K562 (cell line): Measurements from ENCODE around the gene HEG1. TPM values are rescaled to one million over a fixed set of nuclear protein-coding genes. Genes with fewer than 3 reads are reported as not detected.

ENCODE experiments used
- ATAC-seq: fragments of 200-7000 bp; cut with Tn5 transposase; 3 replicates; pipeline ENCODE4 v1.9.1; 2020; ENCODE audit warnings: moderate library complexity
- BruUV-seq: library from RNA; stranded (reverse); fragments of 400-500 nt; replicated peaks from 2 replicates; lab custom pipeline; 2021; lab: Mats Ljungman, UMichigan
- CTCF ChIA-PET: fragments of 300-600 bp; formaldehyde crosslinking; extraction: SDS; loops from one replicate; lab custom pipeline; 2021; ENCODE audit warnings: low intra/inter-chr PET ratio; lab: Yijun Ruan, JAX
- POLR2A ChIA-PET: fragments of 300-600, 350-650 bp; sonication (Branson Sonifier 250); formaldehyde crosslinking; extraction: SDS; loops from one replicate; lab custom pipeline; 2021; ENCODE audit warnings: antibody characterized with exemption, inconsistent platforms; lab: Yijun Ruan, JAX
- DNase-seq, 4 experiments: peaks; one replicate each; pipeline versions ENCODE4 v3.0.0 to v3.0.0-alpha.2; 2011 to 2018; ENCODE audit warnings: low spot score in 3 of 4, mixed read lengths in 3 of 4; ENCODE audit errors: extremely low read depth in 1 of 4
- FAIRE-seq: peaks from 2 replicates; lab custom pipeline; 2011; peaks lifted over from hg19 to GRCh38; lab: Jason Lieb, UNC
- H2AFZ ChIP-seq: 2 replicates; pipeline ENCODE4 v1.6.0; 2011; ENCODE audit warnings: low read depth, low read length, control low read depth, inconsistent platforms
- H3K27ac ChIP-seq: fragments of 200-600 bp; 3 replicates; pipeline ENCODE4 v1.8.0; 2011; ENCODE audit warnings: low read depth, mild to moderate bottlenecking, control low read depth, inconsistent platforms, low read length, moderate library complexity, mixed read lengths; ENCODE audit errors: extremely low read depth
- H3K27me3 ChIP-seq, 2 experiments: fragments of 300-600 bp in 1 of 2; 2 replicates in 1 of 2; 3 replicates in 1 of 2; pipeline versions ENCODE4 v1.6.0 to v1.8.0; 2011; ENCODE audit warnings: inconsistent platforms in 2 of 2, low read length in 2 of 2, mild to moderate bottlenecking in 1 of 2, mixed read lengths in 1 of 2, moderate library complexity in 1 of 2; ENCODE audit not compliant: control insufficient read depth in 2 of 2, insufficient read depth in 2 of 2
- H3K36me3 ChIP-seq: fragments of 300-600 bp; 3 replicates; pipeline ENCODE4 v1.8.0; 2011; ENCODE audit warnings: mild to moderate bottlenecking, low read length, inconsistent platforms; ENCODE audit not compliant: control insufficient read depth, insufficient read depth
- H3K4me1 ChIP-seq, 2 experiments: fragments of 200-600 bp in 1 of 2; replicated peaks in 1 of 2; 2 replicates in 1 of 2; 3 replicates in 1 of 2; pipeline versions ENCODE4 v1.5.1 to v1.8.0; 2011; ENCODE audit warnings: inconsistent platforms in 2 of 2, low read length in 2 of 2, mild to moderate bottlenecking in 1 of 2, mixed read lengths in 1 of 2, moderate library complexity in 1 of 2; ENCODE audit not compliant: control insufficient read depth in 2 of 2, insufficient read depth in 2 of 2
- H3K4me2 ChIP-seq: 2 replicates; pipeline ENCODE4 v1.6.1; 2011; ENCODE audit warnings: low read length, control low read depth, inconsistent platforms, mixed read lengths; ENCODE audit not compliant: insufficient read depth
- H3K4me3 ChIP-seq: fragments of 200-600 bp; sonication (generic), shearing (Covaris generic); 2 replicates; pipeline ENCODE4 v1.5.1; 2016; ENCODE audit warnings: control low read depth, inconsistent platforms
- H3K79me2 ChIP-seq: fragments of 200-600 bp; 3 replicates; pipeline ENCODE4 v1.8.0; 2011; ENCODE audit warnings: low read length, inconsistent platforms; ENCODE audit not compliant: control insufficient read depth, insufficient read depth
- H3K9ac ChIP-seq, 2 experiments: 2 replicates each; pipeline versions ENCODE4 v1.6.0 to v1.6.1; 2011; ENCODE audit warnings: low read depth in 2 of 2, low read length in 2 of 2, control low read depth in 1 of 2, inconsistent platforms in 1 of 2, mild to moderate bottlenecking in 1 of 2, mixed read lengths in 1 of 2; ENCODE audit not compliant: insufficient read depth in 1 of 2
- H3K9me1 ChIP-seq: one replicate; pipeline ENCODE4 v1.6.0; 2011; ENCODE audit warnings: inconsistent platforms, mild to moderate bottlenecking, low read length, moderate library complexity; ENCODE audit not compliant: control insufficient read depth, insufficient read depth
- H3K9me3 ChIP-seq: replicated peaks from 2 replicates; pipeline ENCODE4 v1.5.1; 2011; ENCODE audit warnings: low read depth, low read length, inconsistent platforms; ENCODE audit not compliant: control insufficient read depth, insufficient read depth
- H4K20me1 ChIP-seq: replicated peaks from 2 replicates; pipeline ENCODE4 v1.6.1; 2011; ENCODE audit warnings: low read length, inconsistent platforms, mixed read lengths; ENCODE audit not compliant: control insufficient read depth, insufficient read depth
- CTBP1 ChIP-seq: fragments of 450-650 bp; IDR thresholded peaks from 2 replicates; pipeline ENCODE4 v1.6.1; 2016; ENCODE audit warnings: borderline replicate concordance
- POLR3A ChIP-seq: IDR thresholded peaks from 2 replicates; pipeline ENCODE4 v1.6.1; 2011; ENCODE audit warnings: borderline replicate concordance, mild to moderate bottlenecking, moderate library complexity; ENCODE audit not compliant: insufficient read length, insufficient read depth; ENCODE audit errors: extremely low read depth
- ZBED1 ChIP-seq: IDR thresholded peaks from 2 replicates; pipeline ENCODE4 v1.6.1; 2014
- ZNF224 ChIP-seq: sonication (generic); formaldehyde crosslinking; IDR thresholded peaks from 2 replicates; pipeline ENCODE4 v1.8.0; 2022; ENCODE audit warnings: mild to moderate bottlenecking, missing genetic modification reagents
- WGBS: fragments of 100-300 bp; shearing (Covaris generic); methylation state at CpG from one replicate; pipeline ENCODE4 v1.1.6; 2016; ENCODE audit warnings: low coverage, mixed read lengths; ENCODE audit not compliant: insufficient coverage; ENCODE audit errors: missing lambda C conversion rate; 5-methylcytosine and 5-hydroxymethylcytosine counted together
- in situ Hi-C: fragments of 300-500 bp; cut with MboI; formaldehyde crosslinking; loops from 4 replicates; pipeline ENCODE4 v1.15.0; 2018; ENCODE audit warnings: inconsistent platforms, mixed read lengths
- intact Hi-C: fragments of 100-400 bp; cut with micrococcal nuclease; formaldehyde crosslinking; loops from 2 replicates; pipeline ENCODE4 v1.14.2; 2022
- polyA plus RNA-seq, 8 experiments: library from polyadenylated mRNA; depleted of rRNA in 4 of 8; stranded (reverse) in 5 of 8; unstranded in 3 of 8; fragments of >200 nt; fragmentation: Nextera tagmentation in 2 of 8; fragmentation: Illumina TruSeq in 1 of 8; extraction: Ambion mirVana in 2 of 8; extraction: Trizol in 1 of 8; gene quantifications; 2 replicates each; pipeline versions ENCODE4 v1.2.1 to v1.2.3, GENCODE V29; 2011 to 2014; ENCODE audit warnings: inconsistent platforms in 1 of 8, missing spikeins in 1 of 8
- total RNA-seq, 7 experiments: library from RNA; depleted of rRNA in 6 of 7; stranded (reverse); fragments of >200 nt in 6 of 7; fragmentation: Illumina TruSeq in 2 of 7; extraction: Trizol in 2 of 7; gene quantifications; 2 replicates each; pipeline versions ENCODE4 v1.2.1 to v1.2.3, GENCODE V29; 2011 to 2021; ENCODE audit warnings: low replicate concordance in 1 of 7
- TF ChIP-seq, protein P1 (sequence below): fragments of 450-650 bp; IDR thresholded peaks from 2 replicates; pipeline ENCODE4 v1.7.1; 2018; ENCODE audit warnings: mild to moderate bottlenecking, low read depth; ENCODE audit not compliant: partially characterized antibody
- TF ChIP-seq, protein P2 (sequence below): fragments of 450-650 bp; IDR thresholded peaks from 2 replicates; pipeline ENCODE4 v1.6.1; 2016; ENCODE audit warnings: mild to moderate bottlenecking
- TF ChIP-seq, protein P3 (sequence below): sonication (generic); formaldehyde crosslinking; IDR thresholded peaks from 2 replicates; pipeline ENCODE4 v1.8.0; 2022; ENCODE audit warnings: missing genetic modification reagents, mild to moderate bottlenecking, moderate library complexity, borderline replicate concordance
- TF ChIP-seq, protein P4 (sequence below): fragments of 150-350 bp; conservative IDR thresholded peaks from 2 replicates; pipeline ENCODE4 v1.6.1; 2014; ENCODE audit warnings: low read length
- TF ChIP-seq, protein P5 (sequence below), 2 experiments: fragments of 450-650 bp in 1 of 2; sonication (generic) in 1 of 2; formaldehyde crosslinking in 1 of 2; IDR thresholded peaks in 1 of 2; conservative IDR thresholded peaks in 1 of 2; 2 replicates each; pipeline versions ENCODE4 v1.6.1 to v1.8.1; 2016 to 2023; ENCODE audit warnings: mild to moderate bottlenecking in 2 of 2, moderate library complexity in 2 of 2, inconsistent platforms in 1 of 2, missing genetic modification reagents in 1 of 2

The HEG1 gene
- total and polyA plus RNA-seq, 9 of the 15 experiments (the other 6 are each of a cell fraction or from before 2014, with no cell fraction given), result 0.24 TPM; not detected in 8

DNA sequence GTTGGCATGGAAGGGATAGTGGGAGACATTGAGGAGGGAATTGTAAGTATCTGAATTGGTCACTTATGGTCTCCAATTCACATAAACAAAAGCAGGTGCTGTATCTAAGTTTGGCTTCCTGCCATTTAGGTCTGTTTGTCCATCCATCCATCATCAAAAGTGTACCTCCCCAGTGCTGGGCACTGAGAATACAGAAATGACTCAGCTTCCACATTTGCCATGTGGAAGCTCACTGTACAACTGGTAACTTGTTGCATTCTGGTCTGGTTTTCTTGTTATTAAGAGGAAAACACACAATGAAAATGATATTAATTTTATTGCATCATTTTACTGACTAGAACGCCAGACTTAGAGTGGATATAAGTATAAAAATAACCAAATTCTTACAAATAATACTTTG, 90.4 kb downstream of the HEG1 start:
- H3K9ac ChIP-seq, result no peak overlapping the region
- H4K20me1 ChIP-seq, result no peaks in the 10 kb centered on the region
- H3K36me3 ChIP-seq, result no peaks in the 10 kb centered on the region
- no peak for DNase-seq
- CTCF ChIA-PET, result interaction anchor here (0.5 kb wide), 1 partner anchor 308 kb away, joined by 3 read pairs; no protein-coding TSS in a partner anchor
- no peak overlapping the region for H2AFZ ChIP-seq
- intact Hi-C loops, result no loop called here
- no TSS peak for BruUV-seq
- TF ChIP-seq, protein P1, sequence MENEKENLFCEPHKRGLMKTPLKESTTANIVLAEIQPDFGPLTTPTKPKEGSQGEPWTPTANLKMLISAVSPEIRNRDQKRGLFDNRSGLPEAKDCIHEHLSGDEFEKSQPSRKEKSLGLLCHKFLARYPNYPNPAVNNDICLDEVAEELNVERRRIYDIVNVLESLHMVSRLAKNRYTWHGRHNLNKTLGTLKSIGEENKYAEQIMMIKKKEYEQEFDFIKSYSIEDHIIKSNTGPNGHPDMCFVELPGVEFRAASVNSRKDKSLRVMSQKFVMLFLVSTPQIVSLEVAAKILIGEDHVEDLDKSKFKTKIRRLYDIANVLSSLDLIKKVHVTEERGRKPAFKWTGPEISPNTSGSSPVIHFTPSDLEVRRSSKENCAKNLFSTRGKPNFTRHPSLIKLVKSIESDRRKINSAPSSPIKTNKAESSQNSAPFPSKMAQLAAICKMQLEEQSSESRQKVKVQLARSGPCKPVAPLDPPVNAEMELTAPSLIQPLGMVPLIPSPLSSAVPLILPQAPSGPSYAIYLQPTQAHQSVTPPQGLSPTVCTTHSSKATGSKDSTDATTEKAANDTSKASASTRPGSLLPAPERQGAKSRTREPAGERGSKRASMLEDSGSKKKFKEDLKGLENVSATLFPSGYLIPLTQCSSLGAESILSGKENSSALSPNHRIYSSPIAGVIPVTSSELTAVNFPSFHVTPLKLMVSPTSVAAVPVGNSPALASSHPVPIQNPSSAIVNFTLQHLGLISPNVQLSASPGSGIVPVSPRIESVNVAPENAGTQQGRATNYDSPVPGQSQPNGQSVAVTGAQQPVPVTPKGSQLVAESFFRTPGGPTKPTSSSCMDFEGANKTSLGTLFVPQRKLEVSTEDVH, result no peak
- TF ChIP-seq, protein P2, sequence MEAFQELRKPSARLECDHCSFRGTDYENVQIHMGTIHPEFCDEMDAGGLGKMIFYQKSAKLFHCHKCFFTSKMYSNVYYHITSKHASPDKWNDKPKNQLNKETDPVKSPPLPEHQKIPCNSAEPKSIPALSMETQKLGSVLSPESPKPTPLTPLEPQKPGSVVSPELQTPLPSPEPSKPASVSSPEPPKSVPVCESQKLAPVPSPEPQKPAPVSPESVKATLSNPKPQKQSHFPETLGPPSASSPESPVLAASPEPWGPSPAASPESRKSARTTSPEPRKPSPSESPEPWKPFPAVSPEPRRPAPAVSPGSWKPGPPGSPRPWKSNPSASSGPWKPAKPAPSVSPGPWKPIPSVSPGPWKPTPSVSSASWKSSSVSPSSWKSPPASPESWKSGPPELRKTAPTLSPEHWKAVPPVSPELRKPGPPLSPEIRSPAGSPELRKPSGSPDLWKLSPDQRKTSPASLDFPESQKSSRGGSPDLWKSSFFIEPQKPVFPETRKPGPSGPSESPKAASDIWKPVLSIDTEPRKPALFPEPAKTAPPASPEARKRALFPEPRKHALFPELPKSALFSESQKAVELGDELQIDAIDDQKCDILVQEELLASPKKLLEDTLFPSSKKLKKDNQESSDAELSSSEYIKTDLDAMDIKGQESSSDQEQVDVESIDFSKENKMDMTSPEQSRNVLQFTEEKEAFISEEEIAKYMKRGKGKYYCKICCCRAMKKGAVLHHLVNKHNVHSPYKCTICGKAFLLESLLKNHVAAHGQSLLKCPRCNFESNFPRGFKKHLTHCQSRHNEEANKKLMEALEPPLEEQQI, result no peak
- no peak for TF ChIP-seq CTBP1
- TF ChIP-seq, protein P3, sequence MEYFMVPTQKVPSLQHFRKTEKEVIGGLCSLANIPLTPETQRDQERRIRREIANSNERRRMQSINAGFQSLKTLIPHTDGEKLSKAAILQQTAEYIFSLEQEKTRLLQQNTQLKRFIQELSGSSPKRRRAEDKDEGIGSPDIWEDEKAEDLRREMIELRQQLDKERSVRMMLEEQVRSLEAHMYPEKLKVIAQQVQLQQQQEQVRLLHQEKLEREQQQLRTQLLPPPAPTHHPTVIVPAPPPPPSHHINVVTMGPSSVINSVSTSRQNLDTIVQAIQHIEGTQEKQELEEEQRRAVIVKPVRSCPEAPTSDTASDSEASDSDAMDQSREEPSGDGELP, result no peak
- no peak for TF ChIP-seq ZNF224 (CRISPR knock-in tag)
- TF ChIP-seq ZBED1, result no peak
- TF ChIP-seq, protein P4, sequence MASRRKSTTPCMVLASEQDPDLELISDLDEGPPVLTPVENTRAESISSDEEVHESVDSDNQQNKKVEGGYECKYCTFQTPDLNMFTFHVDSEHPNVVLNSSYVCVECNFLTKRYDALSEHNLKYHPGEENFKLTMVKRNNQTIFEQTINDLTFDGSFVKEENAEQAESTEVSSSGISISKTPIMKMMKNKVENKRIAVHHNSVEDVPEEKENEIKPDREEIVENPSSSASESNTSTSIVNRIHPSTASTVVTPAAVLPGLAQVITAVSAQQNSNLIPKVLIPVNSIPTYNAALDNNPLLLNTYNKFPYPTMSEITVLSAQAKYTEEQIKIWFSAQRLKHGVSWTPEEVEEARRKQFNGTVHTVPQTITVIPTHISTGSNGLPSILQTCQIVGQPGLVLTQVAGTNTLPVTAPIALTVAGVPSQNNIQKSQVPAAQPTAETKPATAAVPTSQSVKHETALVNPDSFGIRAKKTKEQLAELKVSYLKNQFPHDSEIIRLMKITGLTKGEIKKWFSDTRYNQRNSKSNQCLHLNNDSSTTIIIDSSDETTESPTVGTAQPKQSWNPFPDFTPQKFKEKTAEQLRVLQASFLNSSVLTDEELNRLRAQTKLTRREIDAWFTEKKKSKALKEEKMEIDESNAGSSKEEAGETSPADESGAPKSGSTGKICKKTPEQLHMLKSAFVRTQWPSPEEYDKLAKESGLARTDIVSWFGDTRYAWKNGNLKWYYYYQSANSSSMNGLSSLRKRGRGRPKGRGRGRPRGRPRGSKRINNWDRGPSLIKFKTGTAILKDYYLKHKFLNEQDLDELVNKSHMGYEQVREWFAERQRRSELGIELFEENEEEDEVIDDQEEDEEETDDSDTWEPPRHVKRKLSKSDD, result no peak
- TF ChIP-seq, protein P5, sequence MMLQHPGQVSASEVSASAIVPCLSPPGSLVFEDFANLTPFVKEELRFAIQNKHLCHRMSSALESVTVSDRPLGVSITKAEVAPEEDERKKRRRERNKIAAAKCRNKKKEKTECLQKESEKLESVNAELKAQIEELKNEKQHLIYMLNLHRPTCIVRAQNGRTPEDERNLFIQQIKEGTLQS (IDR thresholded peaks at IDR 0.05), result peak; percentile 11; the same call in 1 of the 2 replicates
- TF ChIP-seq, protein P5 (CRISPR knock-in tag; conservative IDR thresholded peaks at IDR 0.05), result no peak
- TF ChIP-seq POLR3A, result no peak
- no peaks in the 10 kb centered on the region for H3K79me2 ChIP-seq
- no peaks in the 10 kb centered on the region for H3K4me1 ChIP-seq
- no peak for ATAC-seq
- H3K4me2 ChIP-seq, result no peak overlapping the region
- H3K27ac ChIP-seq, result no peak overlapping the region
- no peak for FAIRE-seq
- H3K9me1 ChIP-seq, result no peaks in the 10 kb centered on the region
- POLR2A ChIA-PET, result no interaction called here
- no peaks in the 10 kb centered on the region for H3K9me3 ChIP-seq
- in situ Hi-C loops, result no loop called here
- H3K27me3 ChIP-seq, result peaks cover 8 to 28% of the 10 kb centered on the region in 2 experiments; a peak in 3 of 5 replicates
- 0% methylated on average over 1 of the region's 1 CpG for WGBS
- H3K4me3 ChIP-seq, result no peak overlapping the region
